ENCODE data around the gene CD47.
A peak's percentile ranks its signal among the peaks of the same experiment; 100 is the strongest.

The CD47 gene

DNA sequence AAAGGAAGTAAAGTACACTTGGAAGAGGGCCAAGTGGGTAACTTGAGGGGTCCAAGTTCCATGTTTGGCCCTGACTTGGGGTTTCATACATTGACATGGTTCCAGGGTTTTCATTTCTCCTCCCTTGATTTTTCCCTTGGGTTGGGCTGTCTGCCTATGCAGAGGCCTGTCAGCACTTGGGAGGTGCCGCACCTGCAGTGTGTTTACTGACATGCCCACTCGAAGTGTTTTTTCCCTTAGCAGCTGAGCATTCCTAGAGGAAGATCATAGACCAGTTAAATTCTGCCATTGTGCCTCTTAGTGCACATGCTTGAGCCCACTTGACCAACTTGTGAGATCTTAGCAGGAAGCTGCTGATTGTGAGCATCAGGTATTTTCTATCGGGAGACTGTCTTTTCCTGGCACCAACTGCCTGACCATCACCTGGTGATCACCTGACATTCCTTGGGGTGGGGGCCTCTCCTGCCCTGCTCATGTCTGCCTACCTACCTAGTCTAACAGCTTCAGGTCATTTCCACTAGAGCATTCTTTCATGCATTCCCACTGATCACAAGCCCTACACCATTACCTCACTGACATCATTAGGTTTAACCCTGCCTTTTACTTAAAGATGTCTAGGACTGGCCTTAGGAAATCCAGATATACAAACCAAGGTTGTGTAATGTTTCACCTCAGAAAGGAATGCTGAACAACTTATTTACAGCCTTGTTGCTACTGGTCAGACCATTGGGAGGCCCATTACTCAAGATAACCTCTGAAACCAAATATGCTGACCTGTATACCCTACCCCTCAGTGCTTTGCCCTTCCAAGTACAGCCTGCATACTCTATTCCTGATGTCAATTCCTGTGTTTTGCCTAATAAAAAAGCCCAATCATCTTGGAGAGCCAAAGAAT lies 68.3 kb downstream of the CD47 start:
- no peak for FAIRE-seq
- DNase-seq (ENCODE audit: insufficient read length), result no peak
- TF ChIP-seq POLR2AphosphoS5 (IDR thresholded peaks at IDR 0.05; ENCODE audit: low read depth, low read length) (no peak), POLR2A (IDR thresholded peaks at IDR 0.05; ENCODE audit: low read depth, low read length) (no peak), TAF1 (IDR thresholded peaks at IDR 0.05; ENCODE audit: borderline replicate concordance, low read depth, low read length) (no peak)

DNA sequence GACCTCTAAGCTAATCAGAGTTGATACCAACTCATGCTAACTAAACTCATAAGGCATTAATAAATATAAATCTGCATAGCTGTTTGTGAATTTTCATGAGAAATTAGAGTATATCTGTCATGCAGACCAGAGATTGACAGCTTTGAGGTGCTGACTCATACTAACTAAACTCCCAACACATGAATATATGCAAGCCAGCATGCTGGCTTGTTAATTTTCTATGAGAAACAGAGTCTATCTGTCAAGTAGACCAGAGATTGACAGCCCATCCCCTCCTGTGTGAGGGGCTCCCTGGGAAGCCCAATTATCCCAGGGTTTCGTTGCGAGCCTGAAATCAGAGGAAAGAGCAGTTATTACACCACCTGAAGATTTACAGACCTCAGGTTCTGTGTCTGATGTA lies 69.3 kb downstream of the CD47 start:
- TF ChIP-seq TAF1 (IDR thresholded peaks at IDR 0.05; ENCODE audit: borderline replicate concordance, low read depth, low read length) (no peak), POLR2AphosphoS5 (IDR thresholded peaks at IDR 0.05; ENCODE audit: low read depth, low read length) (no peak), POLR2A (IDR thresholded peaks at IDR 0.05; ENCODE audit: low read depth, low read length) (no peak)
- FAIRE-seq, result no peak
- DNase-seq (ENCODE audit: insufficient read length), result no peak

DNA sequence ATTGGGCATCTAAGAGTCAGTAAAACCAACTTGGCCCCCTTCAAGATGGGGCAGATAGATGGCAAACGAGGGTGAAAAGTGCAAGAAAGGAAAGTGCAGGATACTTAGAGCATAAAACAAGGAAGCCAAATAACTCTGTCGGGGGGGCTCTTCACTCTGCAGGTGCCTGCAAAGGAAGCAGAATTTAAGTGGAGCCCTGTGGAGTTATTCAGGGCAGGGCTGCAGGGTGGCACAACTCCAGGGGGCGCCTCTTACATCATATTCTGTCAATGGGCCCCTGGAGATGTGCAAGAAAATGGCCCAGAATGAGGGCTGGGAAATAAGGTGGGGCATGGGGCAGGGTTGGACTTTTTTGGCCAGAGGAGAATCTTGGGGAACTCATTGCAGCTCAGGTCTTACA lies 69.7 kb downstream of the CD47 start:
- no peak for TF ChIP-seq POLR2AphosphoS5 (IDR thresholded peaks at IDR 0.05; ENCODE audit: low read depth, low read length)
- no peak for TF ChIP-seq TAF1 (IDR thresholded peaks at IDR 0.05; ENCODE audit: borderline replicate concordance, low read depth, low read length)
- no peak for TF ChIP-seq POLR2A (IDR thresholded peaks at IDR 0.05; ENCODE audit: low read depth, low read length)
- FAIRE-seq (no peak), DNase-seq (ENCODE audit: insufficient read length) (no peak)

DNA sequence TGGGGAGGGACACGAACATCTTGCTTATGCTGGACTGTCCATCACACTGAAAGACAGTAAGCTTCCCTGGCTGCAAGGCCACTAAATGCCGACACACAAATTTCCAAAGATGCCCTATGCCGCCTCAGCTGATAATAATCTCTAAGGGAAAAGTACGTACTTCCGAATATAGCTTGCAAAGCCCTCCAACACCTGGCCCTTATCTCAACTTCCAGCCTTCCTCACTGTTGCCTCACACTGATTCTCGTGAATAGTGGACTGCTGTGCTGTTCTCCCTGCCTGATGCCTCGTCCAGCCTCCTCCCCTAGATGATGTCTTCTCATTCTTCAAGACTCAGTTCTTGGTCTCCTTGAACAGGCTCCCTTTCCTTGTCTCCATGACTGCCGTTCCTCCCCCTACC lies 72.3 kb downstream of the CD47 start:
- DNase-seq (ENCODE audit: insufficient read length) (no peak), FAIRE-seq (no peak)
- no peak for TF ChIP-seq TAF1 (IDR thresholded peaks at IDR 0.05; ENCODE audit: borderline replicate concordance, low read depth, low read length)
- no peak for TF ChIP-seq POLR2AphosphoS5 (IDR thresholded peaks at IDR 0.05; ENCODE audit: low read depth, low read length)
- TF ChIP-seq POLR2A (IDR thresholded peaks at IDR 0.05; ENCODE audit: low read depth, low read length), result no peak

DNA sequence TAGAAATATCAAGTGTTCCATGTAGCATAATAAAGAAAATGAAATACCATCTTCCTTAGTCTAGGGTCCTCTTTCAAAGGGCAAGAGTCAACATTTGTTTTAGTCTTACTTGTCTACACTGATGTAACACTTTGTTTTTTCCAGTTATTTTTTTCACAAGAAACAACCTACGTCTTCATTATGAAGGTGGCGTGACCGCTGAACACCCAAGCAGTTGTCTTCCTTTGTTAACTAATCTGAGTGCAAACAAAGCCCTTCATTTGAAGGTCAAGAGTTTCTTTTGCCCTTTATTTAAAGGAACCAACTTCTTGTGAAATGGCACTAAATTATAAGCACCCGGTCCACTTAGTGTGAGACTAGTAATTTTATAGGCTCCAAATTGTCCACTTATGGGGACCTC lies 73.2 kb downstream of the CD47 start:
- TF ChIP-seq POLR2AphosphoS5 (IDR thresholded peaks at IDR 0.05; ENCODE audit: low read depth, low read length), result no peak
- TF ChIP-seq TAF1 (IDR thresholded peaks at IDR 0.05; ENCODE audit: borderline replicate concordance, low read depth, low read length), result no peak
- TF ChIP-seq POLR2A (IDR thresholded peaks at IDR 0.05; ENCODE audit: low read depth, low read length), result no peak
- DNase-seq (ENCODE audit: insufficient read length) (no peak), FAIRE-seq (no peak)

DNA sequence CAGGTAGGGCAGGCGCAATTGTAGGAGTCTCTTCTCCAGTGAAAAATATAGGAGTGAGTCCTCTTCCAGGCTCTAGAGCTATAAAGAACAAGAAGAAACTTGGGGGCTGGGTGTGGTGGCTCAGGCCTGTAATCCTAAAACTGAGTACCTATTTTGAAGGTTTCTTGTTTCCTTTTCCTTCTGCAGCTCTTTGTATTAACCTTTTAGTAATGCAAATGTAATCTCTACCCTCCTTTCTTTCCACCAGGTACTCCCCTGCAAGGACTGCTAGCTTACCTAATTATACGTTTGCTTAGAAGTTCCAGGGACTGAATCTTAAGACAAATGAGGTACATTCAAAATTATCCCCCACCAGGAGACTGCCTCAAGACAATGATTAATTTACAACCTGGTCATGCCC lies 75.9 kb downstream of the CD47 start:
- FAIRE-seq (no peak), DNase-seq (ENCODE audit: insufficient read length) (no peak)
- no peak for TF ChIP-seq POLR2A (IDR thresholded peaks at IDR 0.05; ENCODE audit: low read depth, low read length)
- TF ChIP-seq TAF1 (IDR thresholded peaks at IDR 0.05; ENCODE audit: borderline replicate concordance, low read depth, low read length), result no peak
- TF ChIP-seq POLR2AphosphoS5 (IDR thresholded peaks at IDR 0.05; ENCODE audit: low read depth, low read length), result no peak

DNA sequence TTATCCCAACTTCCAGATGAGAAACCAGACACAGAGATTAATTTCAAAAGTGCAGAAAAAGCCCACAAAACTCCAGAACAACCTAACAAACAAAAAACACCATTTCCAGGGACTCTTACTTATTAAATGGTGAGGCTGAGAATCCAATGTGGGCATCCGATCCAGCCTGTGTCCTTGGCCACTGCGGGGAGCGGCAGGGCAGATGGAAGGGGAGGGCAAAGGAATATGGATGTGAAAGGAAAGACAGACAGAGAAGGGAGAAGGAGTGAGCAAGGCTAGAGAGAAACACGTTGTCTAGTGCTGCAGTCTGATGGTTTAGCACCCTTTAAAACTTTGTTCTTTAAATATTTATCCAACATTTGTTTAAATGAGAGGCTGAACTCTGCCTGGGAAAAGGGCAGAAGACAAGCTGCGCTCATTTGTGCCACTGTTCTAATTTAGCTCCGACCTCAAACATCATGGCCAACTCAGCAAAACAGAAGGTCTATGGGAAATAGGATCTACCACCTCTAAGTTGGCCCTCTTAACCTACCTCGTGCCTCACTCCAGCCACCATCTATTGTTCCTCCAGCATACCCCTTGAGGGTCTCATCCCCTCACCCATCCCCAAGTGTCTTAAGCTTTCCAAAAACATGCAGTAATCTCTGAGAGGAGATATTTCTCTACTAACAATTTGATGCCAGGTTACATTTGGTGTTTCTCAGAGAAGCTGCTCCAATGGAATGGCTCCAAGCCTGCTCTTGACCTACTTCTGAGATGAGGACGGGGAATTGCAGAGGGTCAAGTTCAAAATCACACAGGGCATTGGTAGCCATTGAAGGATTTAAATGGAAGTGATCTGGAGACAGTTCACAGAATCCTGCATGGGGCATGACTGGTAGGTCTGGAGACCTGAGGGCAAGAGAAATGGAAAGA lies 77.4 kb downstream of the CD47 start:
- no peak for DNase-seq (ENCODE audit: insufficient read length)
- TF ChIP-seq TAF1 (IDR thresholded peaks at IDR 0.05; ENCODE audit: borderline replicate concordance, low read depth, low read length), result no peak
- no peak for TF ChIP-seq POLR2A (IDR thresholded peaks at IDR 0.05; ENCODE audit: low read depth, low read length)
- no peak for TF ChIP-seq POLR2AphosphoS5 (IDR thresholded peaks at IDR 0.05; ENCODE audit: low read depth, low read length)
- no peak for FAIRE-seq

DNA sequence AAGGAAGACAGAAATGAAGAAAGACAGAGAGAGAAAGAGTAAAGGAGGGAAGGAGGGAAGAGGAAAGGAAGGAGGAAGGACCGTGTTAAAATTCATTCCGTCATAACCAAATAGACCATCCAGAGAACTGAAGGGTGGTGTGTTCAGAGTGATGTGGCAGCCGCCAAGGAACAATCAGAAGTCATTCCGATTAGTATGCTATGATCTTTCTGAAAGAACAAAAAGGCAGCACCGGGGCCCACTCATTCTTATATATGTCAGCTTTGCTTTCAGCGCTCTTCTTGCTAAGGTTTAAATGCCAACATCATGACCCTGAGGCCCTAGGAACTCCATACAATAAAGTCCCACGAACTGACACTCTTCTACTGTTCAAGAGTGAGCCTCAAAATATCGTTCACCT lies 78.5 kb downstream of the CD47 start:
- TF ChIP-seq POLR2A (IDR thresholded peaks at IDR 0.05; ENCODE audit: low read depth, low read length) (no peak), POLR2AphosphoS5 (IDR thresholded peaks at IDR 0.05; ENCODE audit: low read depth, low read length) (no peak), TAF1 (IDR thresholded peaks at IDR 0.05; ENCODE audit: borderline replicate concordance, low read depth, low read length) (no peak)
- no peak for FAIRE-seq
- no peak for DNase-seq (ENCODE audit: insufficient read length)

DNA sequence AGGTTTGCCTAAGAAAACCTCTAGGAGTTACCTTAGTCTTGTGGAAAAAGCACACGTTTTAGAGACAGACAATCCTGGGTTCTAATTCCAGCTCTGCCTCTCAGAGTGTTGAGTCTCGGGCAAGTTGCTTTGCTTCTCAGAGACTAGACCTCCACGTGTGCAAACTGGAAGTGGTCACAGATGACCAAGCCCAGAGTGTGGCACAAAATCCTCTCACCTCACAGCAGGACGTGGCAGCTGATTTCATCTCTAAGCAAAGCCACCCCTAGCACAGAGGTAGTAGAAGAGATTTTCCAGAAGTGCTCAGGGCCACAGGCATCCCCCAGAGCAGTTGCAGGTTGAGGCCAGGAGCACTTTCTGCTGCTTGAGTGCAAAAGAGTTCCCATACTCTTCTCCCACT lies 79.2 kb downstream of the CD47 start:
- FAIRE-seq, result peak; percentile 24
- DNase-seq (ENCODE audit: insufficient read length), result no peak
- TF ChIP-seq POLR2AphosphoS5 (IDR thresholded peaks at IDR 0.05; ENCODE audit: low read depth, low read length) (no peak), POLR2A (IDR thresholded peaks at IDR 0.05; ENCODE audit: low read depth, low read length) (no peak), TAF1 (IDR thresholded peaks at IDR 0.05; ENCODE audit: borderline replicate concordance, low read depth, low read length) (no peak)

DNA sequence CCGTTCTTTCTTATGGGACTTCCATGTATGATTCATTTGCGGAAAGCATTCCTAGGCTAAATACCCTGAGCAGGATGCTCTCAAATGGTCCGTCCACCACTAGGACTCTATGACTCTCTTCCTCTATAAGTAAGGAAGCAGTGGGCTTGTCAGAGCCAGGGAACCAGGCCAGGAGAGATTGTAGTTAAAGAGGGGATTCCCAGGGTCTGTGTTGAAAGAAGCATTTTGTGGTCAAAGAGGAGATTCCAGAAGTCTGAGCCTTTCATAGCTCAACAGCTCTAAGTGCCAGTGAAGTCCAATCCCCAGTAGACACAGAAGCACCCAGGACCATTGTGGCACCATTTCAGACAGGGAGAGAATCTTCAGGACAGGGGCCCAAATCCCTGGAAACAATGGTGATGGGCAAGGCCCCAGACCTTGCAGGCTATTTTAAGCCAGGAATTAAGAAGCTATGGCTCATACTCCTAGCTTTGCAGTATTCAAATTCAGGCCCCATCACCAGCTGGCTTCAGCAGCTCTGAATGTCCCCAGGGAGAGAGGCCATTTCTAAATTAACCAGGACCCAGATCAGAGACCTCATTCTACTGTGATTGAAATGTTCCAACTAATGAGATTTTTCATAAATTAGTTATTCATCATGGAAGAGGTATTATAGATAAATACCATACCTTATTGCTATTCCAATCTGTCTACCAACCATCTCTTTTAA lies 81.7 kb downstream of the CD47 start:
- TF ChIP-seq TAF1 (IDR thresholded peaks at IDR 0.05; ENCODE audit: borderline replicate concordance, low read depth, low read length) (no peak), POLR2AphosphoS5 (IDR thresholded peaks at IDR 0.05; ENCODE audit: low read depth, low read length) (no peak), POLR2A (IDR thresholded peaks at IDR 0.05; ENCODE audit: low read depth, low read length) (no peak)
- FAIRE-seq (peak; percentile 24), DNase-seq (ENCODE audit: insufficient read length) (no peak)

DNA sequence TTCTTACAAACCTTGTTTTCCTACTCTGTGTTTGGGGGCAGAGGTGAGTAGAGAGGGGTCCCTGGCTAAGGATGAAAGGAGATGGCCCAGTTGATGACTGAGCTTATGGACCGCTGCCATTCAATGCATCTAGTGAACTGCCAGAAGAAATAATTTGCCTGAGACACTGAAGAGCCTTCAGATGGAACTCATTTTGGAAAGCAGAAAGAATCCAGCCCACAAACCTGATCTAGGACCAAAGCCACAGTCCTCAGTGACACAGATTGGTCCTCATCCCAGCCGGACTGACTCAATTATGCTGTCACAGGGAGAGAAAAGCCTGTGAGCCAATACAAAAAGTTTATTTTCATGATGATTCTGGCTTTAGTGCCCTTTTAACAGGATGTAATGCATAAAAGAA lies 82.7 kb downstream of the CD47 start:
- TF ChIP-seq POLR2A (IDR thresholded peaks at IDR 0.05; ENCODE audit: low read depth, low read length) (no peak), POLR2AphosphoS5 (IDR thresholded peaks at IDR 0.05; ENCODE audit: low read depth, low read length) (no peak), TAF1 (IDR thresholded peaks at IDR 0.05; ENCODE audit: borderline replicate concordance, low read depth, low read length) (no peak)
- FAIRE-seq (no peak), DNase-seq (ENCODE audit: insufficient read length) (no peak)

All from GM12892 (cell line).